HepG2 (cell line): ENCODE measurements around the gene POU6F2. TPM values are rescaled to one million over a fixed set of nuclear protein-coding genes. Genes with fewer than 3 reads are reported as not detected.

Experiments used
- ATAC-seq: fragments of 200-7000 bp; cut with Tn5 transposase; 3 replicates; pipeline ENCODE4 v1.9.1; 2020; ENCODE audit warnings: mild to moderate bottlenecking, moderate library complexity
- BruUV-seq: library from RNA; stranded (reverse); fragments of 400-500 nt; replicated peaks from 2 replicates; lab custom pipeline; 2021; lab: Mats Ljungman, UMichigan
- CTCF ChIA-PET: fragments of 300-600 bp; formaldehyde crosslinking; extraction: SDS; loops from one replicate; lab custom pipeline; 2021; ENCODE audit warnings: low total read pairs, inconsistent platforms, low intra/inter-chr PET ratio; lab: Yijun Ruan, JAX
- POLR2A ChIA-PET: fragments of 350-600 bp; sonication (Branson Sonifier 250); formaldehyde crosslinking; loops from one replicate; lab custom pipeline; 2020; ENCODE audit warnings: antibody characterized with exemption, inconsistent platforms; lab: Yijun Ruan, JAX
- DNase-seq: peaks from one replicate; pipeline ENCODE4 v3.0.0-alpha.2; 2015; ENCODE audit warnings: low spot score
- FAIRE-seq: peaks from 3 replicates; lab custom pipeline; 2011; peaks lifted over from hg19 to GRCh38; lab: Jason Lieb, UNC
- H2AFZ ChIP-seq: one replicate; pipeline ENCODE4 v1.6.1; 2011; ENCODE audit warnings: low read length, inconsistent platforms
- H3K27ac ChIP-seq: fragments of 300-600 bp; 3 replicates; pipeline ENCODE4 v1.8.0; 2011; ENCODE audit warnings: mixed run types, mild to moderate bottlenecking, mixed read lengths, low read length, inconsistent platforms; ENCODE audit not compliant: insufficient read depth; ENCODE audit errors: extremely low read length
- H3K27me3 ChIP-seq, 2 experiments: fragments of 200-600 bp in 1 of 2; 2 replicates in 1 of 2; 3 replicates in 1 of 2; pipeline versions ENCODE4 v1.6.0 to v1.8.0; 2011; ENCODE audit warnings: low read length in 2 of 2, mild to moderate bottlenecking in 2 of 2, moderate library complexity in 2 of 2, inconsistent platforms in 1 of 2; ENCODE audit not compliant: insufficient read depth in 2 of 2, control insufficient read depth in 1 of 2
- H3K36me3 ChIP-seq, 2 experiments: fragments of 200-600 bp in 1 of 2; replicated peaks in 1 of 2; 2 replicates in 1 of 2; 3 replicates in 1 of 2; pipeline versions ENCODE4 v1.5.1 to v1.8.0; 2011; ENCODE audit warnings: low read length in 2 of 2, inconsistent platforms in 1 of 2; ENCODE audit not compliant: insufficient read depth in 2 of 2, control insufficient read depth in 1 of 2
- H3K4me1 ChIP-seq: 2 replicates; pipeline ENCODE4 v1.5.1; 2012; ENCODE audit warnings: low read length, inconsistent platforms; ENCODE audit not compliant: insufficient read depth
- H3K4me2 ChIP-seq: 2 replicates; pipeline ENCODE4 v1.6.0; 2011; ENCODE audit warnings: low read depth, low read length, inconsistent platforms
- H3K4me3 ChIP-seq, 3 experiments: fragments of 200-600 bp in 1 of 3; sonication (generic), shearing (Covaris generic) in 1 of 3; replicated peaks in 1 of 3; 2 replicates each; pipeline ENCODE4 v1.5.1; 2011 to 2016; ENCODE audit warnings: low read length in 3 of 3, inconsistent platforms in 2 of 3, low read depth in 2 of 3, mild to moderate bottlenecking in 2 of 3, control low read depth in 1 of 3, mixed read lengths in 1 of 3; ENCODE audit not compliant: insufficient read depth in 1 of 3
- H3K79me2 ChIP-seq: one replicate; pipeline ENCODE4 v1.6.1; 2011; ENCODE audit warnings: low read length, inconsistent platforms; ENCODE audit not compliant: insufficient read depth
- H3K9ac ChIP-seq: 2 replicates; pipeline ENCODE4 v1.6.0; 2011; ENCODE audit warnings: mild to moderate bottlenecking, low read depth, low read length, inconsistent platforms; ENCODE audit not compliant: insufficient read depth
- H3K9me3 ChIP-seq: 2 replicates; pipeline ENCODE4 v1.5.1; 2012; ENCODE audit warnings: mild to moderate bottlenecking, low read length
- H4K20me1 ChIP-seq: 2 replicates; pipeline ENCODE4 v1.6.0; 2011; ENCODE audit warnings: inconsistent platforms, mild to moderate bottlenecking, low read length, moderate library complexity; ENCODE audit not compliant: insufficient read depth
- CAMTA2 ChIP-seq: sonication (generic); formaldehyde crosslinking; IDR thresholded peaks from 2 replicates; pipeline ENCODE4 v1.4.0; 2020; ENCODE audit warnings: mild to moderate bottlenecking, missing genetic modification reagents, borderline replicate concordance
- MXI1 ChIP-seq: IDR thresholded peaks from 3 replicates; pipeline ENCODE4 v1.6.1; 2012; ENCODE audit warnings: low read depth, low read length, inconsistent platforms, borderline replicate concordance
- RARA ChIP-seq: IDR thresholded peaks from 2 replicates; pipeline ENCODE4 v1.6.1; 2016; ENCODE audit warnings: missing genetic modification reagents, missing compliant biosample characterization
- ZNF326 ChIP-seq: sonication (generic); formaldehyde crosslinking; IDR thresholded peaks from 2 replicates; pipeline ENCODE4 v1.4.0; 2020; ENCODE audit warnings: missing genetic modification reagents, borderline replicate concordance
- ZNF33A ChIP-seq: sonication (generic); formaldehyde crosslinking; IDR thresholded peaks from 2 replicates; pipeline ENCODE4 v1.5.1; 2020; ENCODE audit warnings: missing genetic modification reagents, mild to moderate bottlenecking, moderate library complexity, borderline replicate concordance
- ZNF44 ChIP-seq: sonication (generic); formaldehyde crosslinking; IDR thresholded peaks from 2 replicates; pipeline ENCODE4 v1.5.1; 2020; ENCODE audit warnings: mild to moderate bottlenecking, missing genetic modification reagents
- ZNF619 ChIP-seq: sonication (generic); formaldehyde crosslinking; IDR thresholded peaks from 2 replicates; pipeline ENCODE4 v1.4.0; 2020; ENCODE audit warnings: mild to moderate bottlenecking, missing genetic modification reagents
- WGBS: methylation state at CpG from one replicate; pipeline ENCODE4 v1.1.6; 2017; ENCODE audit warnings: low lambda C conversion rate; 5-methylcytosine and 5-hydroxymethylcytosine counted together
- in situ Hi-C: cut with HindIII; loops from 2 replicates; pipeline ENCODE4 v1.10.0; 2017; ENCODE audit warnings: low pct_unique_long_range_greater_than_20kb; ENCODE audit not compliant: extremely low pct_ligation_motif_present
- intact Hi-C: fragments of 100-400 bp; cut with micrococcal nuclease; formaldehyde crosslinking; loops from one replicate; pipeline ENCODE4 v1.10.0; 2022; ENCODE audit not compliant: unreplicated experiment
- polyA plus RNA-seq, 8 experiments: library from polyadenylated mRNA; depleted of rRNA in 3 of 8; stranded (reverse) in 7 of 8; unstranded in 1 of 8; fragments of >200 nt; fragmentation: Illumina TruSeq in 4 of 8; extraction: Trizol in 4 of 8; gene quantifications; 2 replicates each; pipeline versions ENCODE4 v1.2.1 to v1.2.3, GENCODE V29; 2011 to 2016; ENCODE audit warnings: low read depth in 4 of 8, missing spikeins in 1 of 8, mixed read lengths in 1 of 8; ENCODE audit not compliant: insufficient read depth in 1 of 8
- total RNA-seq, 5 experiments: library from RNA; depleted of rRNA; stranded (reverse); fragments of >200 nt; fragmentation: Illumina TruSeq; extraction: Trizol; gene quantifications; 2 replicates each; pipeline ENCODE4 v1.2.3, GENCODE V29; 2016; ENCODE audit warnings: low read depth in 1 of 5
- TF ChIP-seq, protein P1 (sequence below): sonication (generic); formaldehyde crosslinking; IDR thresholded peaks from 2 replicates; pipeline ENCODE4 v1.4.0; 2020; ENCODE audit warnings: missing genetic modification reagents
- TF ChIP-seq, protein P2 (sequence below), 2 experiments: sonication (generic) in 1 of 2; formaldehyde crosslinking in 1 of 2; IDR thresholded peaks; 2 replicates each; pipeline versions ENCODE4 v1.5.1 to v1.6.1; 2011 to 2020; ENCODE audit warnings: borderline replicate concordance in 1 of 2, low read depth in 1 of 2, low read length in 1 of 2, mild to moderate bottlenecking in 1 of 2, missing genetic modification reagents in 1 of 2, moderate library complexity in 1 of 2
- TF ChIP-seq, protein P3 (sequence below): sonication (generic); formaldehyde crosslinking; IDR thresholded peaks from 2 replicates; pipeline ENCODE4 v1.4.0; 2020; ENCODE audit warnings: mild to moderate bottlenecking, missing genetic modification reagents, borderline replicate concordance
- TF ChIP-seq, protein P4 (sequence below): sonication (generic); formaldehyde crosslinking; IDR thresholded peaks from 2 replicates; pipeline ENCODE4 v1.4.0; 2020; ENCODE audit warnings: mild to moderate bottlenecking, missing genetic modification reagents
- TF ChIP-seq, protein P5 (sequence below): sonication (generic); formaldehyde crosslinking; IDR thresholded peaks from 2 replicates; pipeline ENCODE4 v1.5.0; 2020; ENCODE audit warnings: missing genetic modification reagents
- TF ChIP-seq, protein P6 (sequence below): sonication (generic); formaldehyde crosslinking; IDR thresholded peaks from 2 replicates; pipeline ENCODE4 v1.5.1; 2020; ENCODE audit warnings: mild to moderate bottlenecking, moderate library complexity, missing genetic modification reagents

Gene POU6F2
- total and polyA plus RNA-seq, 2 of the 13 experiments (the other 11 are each of a cell fraction or from before 2014, with no cell fraction given) = not detected

DNA sequence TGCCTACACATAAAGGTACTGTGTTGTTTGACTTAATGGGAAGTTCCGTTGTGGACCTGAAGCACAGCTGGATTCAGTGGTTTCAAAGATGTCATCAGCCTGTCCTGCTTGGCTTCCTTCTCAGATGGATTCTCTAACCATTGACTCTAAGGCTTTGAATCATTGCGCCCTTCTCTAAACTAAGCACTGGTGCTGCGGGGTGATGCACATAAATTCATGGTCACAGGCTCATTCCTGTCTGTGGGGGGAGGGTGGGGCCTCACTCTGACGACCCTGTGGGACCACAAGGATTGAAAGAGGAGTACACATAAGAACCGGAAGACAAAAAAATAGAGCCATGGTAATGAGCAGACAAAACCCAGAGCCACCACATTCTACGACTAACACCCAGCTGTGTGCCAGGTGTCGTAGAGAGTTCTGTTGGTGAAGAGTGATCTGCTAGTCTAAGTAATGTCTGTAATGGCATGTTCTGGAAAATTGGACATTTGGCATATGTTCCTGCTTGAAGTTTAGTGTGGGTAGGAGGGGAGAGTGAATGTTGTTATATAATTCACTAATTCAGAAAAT is 491.2 kb downstream of the POU6F2 start:
- no peaks in the 10 kb centered on the region for H3K27me3 ChIP-seq
- H3K36me3 ChIP-seq = no peaks in the 10 kb centered on the region
- H2AFZ ChIP-seq = no peak overlapping the region
- in situ Hi-C loops (loop anchor here (5.0 kb wide), 2 partner anchors 537 to 677 kb away; no protein-coding TSS in a partner anchor), intact Hi-C loops (no loop called here)
- H3K4me2 ChIP-seq = no peak overlapping the region
- H3K27ac ChIP-seq = no peak overlapping the region
- FAIRE-seq = no peak
- no peak overlapping the region for H3K9ac ChIP-seq
- H3K9me3 ChIP-seq = no peaks in the 10 kb centered on the region
- no peak for DNase-seq
- CTCF ChIA-PET = no interaction called here
- no peak for ATAC-seq
- 44% methylated on average over 7 of the region's 7 CpGs for WGBS
- POLR2A ChIA-PET = no interaction called here
- peaks cover 9% of the 10 kb centered on the region for H3K4me1 ChIP-seq
- no peaks in the 10 kb centered on the region for H3K79me2 ChIP-seq
- no peaks in the 10 kb centered on the region for H4K20me1 ChIP-seq
- BruUV-seq = no TSS peak
- no peak overlapping the region for H3K4me3 ChIP-seq
- TF ChIP-seq ZNF33A (CRISPR knock-in tag) (no peak), ZNF44 (CRISPR knock-in tag) (no peak), MXI1 (no peak), CAMTA2 (CRISPR knock-in tag) (no peak), ZNF619 (CRISPR knock-in tag) (no peak), ZNF326 (CRISPR knock-in tag) (no peak), RARA (CRISPR knock-in tag) (no peak)
- TF ChIP-seq, protein P1, sequence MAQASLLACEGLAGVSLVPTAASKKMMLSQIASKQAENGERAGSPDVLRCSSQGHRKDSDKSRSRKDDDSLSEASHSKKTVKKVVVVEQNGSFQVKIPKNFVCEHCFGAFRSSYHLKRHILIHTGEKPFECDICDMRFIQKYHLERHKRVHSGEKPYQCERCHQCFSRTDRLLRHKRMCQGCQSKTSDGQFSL (CRISPR knock-in tag) = no peak
- TF ChIP-seq, protein P2, sequence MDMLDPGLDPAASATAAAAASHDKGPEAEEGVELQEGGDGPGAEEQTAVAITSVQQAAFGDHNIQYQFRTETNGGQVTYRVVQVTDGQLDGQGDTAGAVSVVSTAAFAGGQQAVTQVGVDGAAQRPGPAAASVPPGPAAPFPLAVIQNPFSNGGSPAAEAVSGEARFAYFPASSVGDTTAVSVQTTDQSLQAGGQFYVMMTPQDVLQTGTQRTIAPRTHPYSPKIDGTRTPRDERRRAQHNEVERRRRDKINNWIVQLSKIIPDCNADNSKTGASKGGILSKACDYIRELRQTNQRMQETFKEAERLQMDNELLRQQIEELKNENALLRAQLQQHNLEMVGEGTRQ (IDR thresholded peaks at IDR 0.05; ENCODE audit: low read depth, low read length) = no peak
- TF ChIP-seq, protein P2 (CRISPR knock-in tag; IDR thresholded peaks at IDR 0.05; ENCODE audit: borderline replicate concordance) = no peak
- TF ChIP-seq, protein P3, sequence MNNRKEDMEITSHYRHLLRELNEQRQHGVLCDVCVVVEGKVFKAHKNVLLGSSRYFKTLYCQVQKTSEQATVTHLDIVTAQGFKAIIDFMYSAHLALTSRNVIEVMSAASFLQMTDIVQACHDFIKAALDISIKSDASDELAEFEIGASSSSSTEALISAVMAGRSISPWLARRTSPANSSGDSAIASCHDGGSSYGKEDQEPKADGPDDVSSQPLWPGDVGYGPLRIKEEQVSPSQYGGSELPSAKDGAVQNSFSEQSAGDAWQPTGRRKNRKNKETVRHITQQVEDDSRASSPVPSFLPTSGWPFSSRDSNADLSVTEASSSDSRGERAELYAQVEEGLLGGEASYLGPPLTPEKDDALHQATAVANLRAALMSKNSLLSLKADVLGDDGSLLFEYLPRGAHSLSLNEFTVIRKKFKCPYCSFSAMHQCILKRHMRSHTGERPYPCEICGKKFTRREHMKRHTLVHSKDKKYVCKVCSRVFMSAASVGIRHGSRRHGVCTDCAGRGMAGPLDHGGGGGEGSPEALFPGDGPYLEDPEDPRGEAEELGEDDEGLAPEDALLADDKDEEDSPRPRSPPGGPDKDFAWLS (CRISPR knock-in tag) = no peak
- TF ChIP-seq, protein P4, sequence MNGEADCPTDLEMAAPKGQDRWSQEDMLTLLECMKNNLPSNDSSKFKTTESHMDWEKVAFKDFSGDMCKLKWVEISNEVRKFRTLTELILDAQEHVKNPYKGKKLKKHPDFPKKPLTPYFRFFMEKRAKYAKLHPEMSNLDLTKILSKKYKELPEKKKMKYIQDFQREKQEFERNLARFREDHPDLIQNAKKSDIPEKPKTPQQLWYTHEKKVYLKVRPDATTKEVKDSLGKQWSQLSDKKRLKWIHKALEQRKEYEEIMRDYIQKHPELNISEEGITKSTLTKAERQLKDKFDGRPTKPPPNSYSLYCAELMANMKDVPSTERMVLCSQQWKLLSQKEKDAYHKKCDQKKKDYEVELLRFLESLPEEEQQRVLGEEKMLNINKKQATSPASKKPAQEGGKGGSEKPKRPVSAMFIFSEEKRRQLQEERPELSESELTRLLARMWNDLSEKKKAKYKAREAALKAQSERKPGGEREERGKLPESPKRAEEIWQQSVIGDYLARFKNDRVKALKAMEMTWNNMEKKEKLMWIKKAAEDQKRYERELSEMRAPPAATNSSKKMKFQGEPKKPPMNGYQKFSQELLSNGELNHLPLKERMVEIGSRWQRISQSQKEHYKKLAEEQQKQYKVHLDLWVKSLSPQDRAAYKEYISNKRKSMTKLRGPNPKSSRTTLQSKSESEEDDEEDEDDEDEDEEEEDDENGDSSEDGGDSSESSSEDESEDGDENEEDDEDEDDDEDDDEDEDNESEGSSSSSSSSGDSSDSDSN (CRISPR knock-in tag) = no peak
- TF ChIP-seq, protein P5, sequence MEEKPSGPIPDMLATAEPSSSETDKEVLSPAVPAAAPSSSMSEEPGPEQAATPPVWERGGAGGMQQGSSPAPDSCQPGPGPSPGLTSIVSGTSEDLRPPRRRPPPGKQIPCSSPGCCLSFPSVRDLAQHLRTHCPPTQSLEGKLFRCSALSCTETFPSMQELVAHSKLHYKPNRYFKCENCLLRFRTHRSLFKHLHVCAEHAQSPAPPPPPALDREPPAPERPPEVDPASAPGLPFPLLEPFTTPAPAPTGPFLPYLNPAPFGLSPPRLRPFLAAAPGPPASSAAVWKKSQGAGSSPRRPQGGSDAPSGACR = no peak
- TF ChIP-seq, protein P6, sequence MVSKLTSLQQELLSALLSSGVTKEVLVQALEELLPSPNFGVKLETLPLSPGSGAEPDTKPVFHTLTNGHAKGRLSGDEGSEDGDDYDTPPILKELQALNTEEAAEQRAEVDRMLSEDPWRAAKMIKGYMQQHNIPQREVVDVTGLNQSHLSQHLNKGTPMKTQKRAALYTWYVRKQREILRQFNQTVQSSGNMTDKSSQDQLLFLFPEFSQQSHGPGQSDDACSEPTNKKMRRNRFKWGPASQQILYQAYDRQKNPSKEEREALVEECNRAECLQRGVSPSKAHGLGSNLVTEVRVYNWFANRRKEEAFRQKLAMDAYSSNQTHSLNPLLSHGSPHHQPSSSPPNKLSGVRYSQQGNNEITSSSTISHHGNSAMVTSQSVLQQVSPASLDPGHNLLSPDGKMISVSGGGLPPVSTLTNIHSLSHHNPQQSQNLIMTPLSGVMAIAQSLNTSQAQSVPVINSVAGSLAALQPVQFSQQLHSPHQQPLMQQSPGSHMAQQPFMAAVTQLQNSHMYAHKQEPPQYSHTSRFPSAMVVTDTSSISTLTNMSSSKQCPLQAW (CRISPR knock-in tag) = no peak
